ENCODE data around the gene BTG1. TPM values are rescaled to one million over a fixed set of nuclear protein-coding genes. Genes with fewer than 3 reads are reported as not detected.

The BTG1 gene
- total and polyA plus RNA-seq, 7 donors = 41.0 to 82.3 (median 54.8) TPM

- intact Hi-C loops (cut with DNase I) = no loop called here
- no peak for TF ChIP-seq POLR2A (IDR thresholded peaks at IDR 0.05)
Measured at GRCh38 chr12:92110083-92110640, 35.5 kb downstream of the BTG1 start.

GRCh38 chr12:92109613-92110012 lies 36.0 kb downstream of the BTG1 start:
- peaks cover 0 to 21% (median 7%) of the 10 kb centered on the region in 4 donors for H3K4me1 ChIP-seq
- no peaks in the 10 kb centered on the region for H3K9me3 ChIP-seq
- 96% methylated on average over 4 of the region's 4 CpGs for WGBS, 2 donors
- no peak for DNase-seq
- intact Hi-C loops (cut with DNase I) = no loop called here
- TF ChIP-seq POLR2AphosphoS5 (IDR thresholded peaks at IDR 0.05) (no peak), EP300 (IDR thresholded peaks at IDR 0.05) (no peak), POLR2A (IDR thresholded peaks at IDR 0.05) (no peak), CTCF (IDR thresholded peaks at IDR 0.05) (no peak)
- H3K27me3 ChIP-seq = no peaks in the 10 kb centered on the region
- H3K27ac ChIP-seq = no peak overlapping the region
- no peak overlapping the region for H3K4me3 ChIP-seq
- no peaks in the 10 kb centered on the region for H3K36me3 ChIP-seq

More at GRCh38 chr12:92110083-92110640, 35.5 kb downstream of the BTG1 start:
- Histone ChIP-seq H3K36me3 (no peaks in the 10 kb centered on the region), H3K4me3 (no peak overlapping the region), H3K9me3 (no peaks in the 10 kb centered on the region), H3K4me1 (peaks cover 0 to 21% (median 7%) of the 10 kb centered on the region in 4 donors), H3K27ac (no peak overlapping the region), H3K27me3 (no peaks in the 10 kb centered on the region)
- DNase-seq = no peak
- 87 to 92% methylated on average over 1 of the region's 1 CpG for WGBS, 2 donors

- intact Hi-C loops (cut with DNase I) = no loop called here
- TF ChIP-seq POLR2AphosphoS5 (IDR thresholded peaks at IDR 0.05) (no peak), POLR2A (IDR thresholded peaks at IDR 0.05) (no peak), CTCF (IDR thresholded peaks at IDR 0.05) (no peak), EP300 (IDR thresholded peaks at IDR 0.05) (no peak)
- DNase-seq = peak; percentile 83
- 74 to 86% methylated on average over 3 of the region's 3 CpGs for WGBS, 2 donors
- Histone ChIP-seq H3K4me3 (no peak overlapping the region), H3K27ac (no peak overlapping the region), H3K9me3 (no peaks in the 10 kb centered on the region), H3K36me3 (no peaks in the 10 kb centered on the region), H3K27me3 (no peaks in the 10 kb centered on the region), H3K4me1 (peaks cover 0 to 21% (median 7%) of the 10 kb centered on the region in 4 donors)
Measured at GRCh38 chr12:92108651-92109050, 37.0 kb downstream of the BTG1 start.

- no peaks in the 10 kb centered on the region for H3K27me3 ChIP-seq
- H3K27ac ChIP-seq = no peak overlapping the region
- H3K9me3 ChIP-seq = no peaks in the 10 kb centered on the region
- intact Hi-C loops (cut with DNase I) = no loop called here
- no peak overlapping the region for H3K4me3 ChIP-seq
- WGBS, 2 donors = 68 to 76% methylated on average over 7 of the region's 7 CpGs
- H3K4me1 ChIP-seq = peaks cover 0 to 21% (median 7%) of the 10 kb centered on the region in 4 donors
- TF ChIP-seq POLR2AphosphoS5 (IDR thresholded peaks at IDR 0.05) (no peak), POLR2A (IDR thresholded peaks at IDR 0.05) (no peak), EP300 (IDR thresholded peaks at IDR 0.05) (no peak), CTCF (IDR thresholded peaks at IDR 0.05) (no peak)
- H3K36me3 ChIP-seq = no peaks in the 10 kb centered on the region
- DNase-seq = no peak
Measured at GRCh38 chr12:92107621-92108131, 38.0 kb downstream of the BTG1 start.

GRCh38 chr12:92107094-92107493 lies 38.6 kb downstream of the BTG1 start:
- Histone ChIP-seq H3K27ac (no peak overlapping the region), H3K9me3 (no peaks in the 10 kb centered on the region)
- WGBS, 2 donors = 86 to 91% methylated on average over 4 of the region's 4 CpGs

More at GRCh38 chr12:92107094-92107493, 38.6 kb downstream of the BTG1 start:
- intact Hi-C loops (cut with DNase I) = no loop called here
- H3K4me1 ChIP-seq = peaks cover 0 to 27% (median 7%) of the 10 kb centered on the region in 4 donors
- no peaks in the 10 kb centered on the region for H3K36me3 ChIP-seq
- DNase-seq = no peak
- no peak overlapping the region for H3K4me3 ChIP-seq
- no peaks in the 10 kb centered on the region for H3K27me3 ChIP-seq
- TF ChIP-seq POLR2A (IDR thresholded peaks at IDR 0.05) = no peak
- no peak for TF ChIP-seq CTCF (IDR thresholded peaks at IDR 0.05)
- TF ChIP-seq POLR2AphosphoS5 (IDR thresholded peaks at IDR 0.05) = no peak
- no peak for TF ChIP-seq EP300 (IDR thresholded peaks at IDR 0.05)

Measured in sigmoid colon (tissue), 7 donors.